DND-41 (cell line): Measurements from ENCODE around the gene EDDM13.

Experiments
- ATAC-seq: fragments of 200-7000 bp; cut with Tn5 transposase; 3 replicates; pipeline ENCODE4 v1.9.1; 2021; ENCODE audit warnings: low read depth; ENCODE audit not compliant: insufficient read depth
- DNase-seq: peaks from one replicate; pipeline ENCODE4 v3.0.0-alpha.2; 2020
- H2AFZ ChIP-seq: 2 replicates; pipeline ENCODE4 v1.6.0; 2012; ENCODE audit warnings: low read depth, low read length
- H3K27ac ChIP-seq: 2 replicates; pipeline ENCODE4 v1.5.1; 2012; ENCODE audit warnings: low read length, inconsistent platforms
- H3K27me3 ChIP-seq: fragments of 200-600 bp; sonication (generic); 2 replicates; pipeline ENCODE4 v1.6.0; 2012; ENCODE audit warnings: low read length, mild to moderate bottlenecking, inconsistent platforms; ENCODE audit not compliant: insufficient read depth, poor library complexity
- H3K36me3 ChIP-seq: 2 replicates; pipeline ENCODE4 v1.5.1; 2012; ENCODE audit warnings: low read length, inconsistent platforms; ENCODE audit not compliant: insufficient read depth
- H3K4me1 ChIP-seq: 2 replicates; pipeline ENCODE4 v1.5.1; 2012; ENCODE audit warnings: mild to moderate bottlenecking, low read length; ENCODE audit not compliant: insufficient read depth
- H3K4me2 ChIP-seq: 2 replicates; pipeline ENCODE4 v1.6.0; 2012; ENCODE audit warnings: mild to moderate bottlenecking, moderate library complexity, low read length, inconsistent platforms; ENCODE audit not compliant: insufficient read depth
- H3K4me3 ChIP-seq, 2 experiments: fragments of 200-600 bp in 1 of 2; shearing (Covaris generic) in 1 of 2; 2 replicates each; pipeline ENCODE4 v1.5.1; 2012 to 2016; ENCODE audit warnings: inconsistent platforms in 2 of 2, low read length in 2 of 2, mild to moderate bottlenecking in 2 of 2, low read depth in 1 of 2, moderate library complexity in 1 of 2
- H3K79me2 ChIP-seq: 2 replicates; pipeline ENCODE4 v1.6.0; 2012; ENCODE audit warnings: low read length, inconsistent platforms; ENCODE audit not compliant: insufficient read depth
- H3K9ac ChIP-seq: 2 replicates; pipeline ENCODE4 v1.6.0; 2012; ENCODE audit warnings: low read depth, mild to moderate bottlenecking, inconsistent platforms, low read length, moderate library complexity
- H3K9me3 ChIP-seq: 2 replicates; pipeline ENCODE4 v1.5.1; 2012; ENCODE audit warnings: low read length, moderate library complexity, mild to moderate bottlenecking, inconsistent platforms; ENCODE audit not compliant: insufficient read depth, severe bottlenecking
- H4K20me1 ChIP-seq: 2 replicates; pipeline ENCODE4 v1.6.0; 2012; ENCODE audit warnings: low read length; ENCODE audit not compliant: insufficient read depth
- EZH2 ChIP-seq: IDR thresholded peaks from 3 replicates; pipeline ENCODE4 v1.6.1; 2012; ENCODE audit warnings: borderline replicate concordance, low read depth, mild to moderate bottlenecking, moderate library complexity, low read length, inconsistent platforms; ENCODE audit not compliant: severe bottlenecking
- TF ChIP-seq, protein P1 (sequence below): IDR thresholded peaks from 2 replicates; pipeline ENCODE4 v1.5.1; 2012; ENCODE audit warnings: borderline replicate concordance, low read length, moderate library complexity, mild to moderate bottlenecking; ENCODE audit not compliant: poor library complexity, severe bottlenecking; ENCODE audit errors: extremely low read depth

Gene EDDM13

DNA sequence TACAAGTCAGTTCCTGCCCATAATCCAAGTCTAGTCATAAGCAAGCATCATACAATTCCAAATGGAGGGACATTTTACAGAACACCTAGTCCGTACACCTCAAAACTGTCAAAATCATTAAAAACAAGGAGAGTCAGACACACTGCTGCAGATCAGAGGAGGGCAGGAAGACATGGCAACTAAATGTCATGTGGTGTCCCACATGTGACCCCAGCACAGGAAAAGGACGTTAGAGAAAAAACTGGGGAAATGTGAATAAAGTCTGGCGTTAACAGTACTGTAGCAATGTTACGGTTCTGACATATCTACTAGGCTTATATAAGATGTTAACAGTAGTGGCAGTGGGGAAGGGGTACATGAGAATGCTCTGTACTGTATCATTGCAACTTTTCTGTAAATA is 39.8 kb downstream of the EDDM13 start:
- no peak overlapping the region for H3K4me3 ChIP-seq
- TF ChIP-seq, protein P1, sequence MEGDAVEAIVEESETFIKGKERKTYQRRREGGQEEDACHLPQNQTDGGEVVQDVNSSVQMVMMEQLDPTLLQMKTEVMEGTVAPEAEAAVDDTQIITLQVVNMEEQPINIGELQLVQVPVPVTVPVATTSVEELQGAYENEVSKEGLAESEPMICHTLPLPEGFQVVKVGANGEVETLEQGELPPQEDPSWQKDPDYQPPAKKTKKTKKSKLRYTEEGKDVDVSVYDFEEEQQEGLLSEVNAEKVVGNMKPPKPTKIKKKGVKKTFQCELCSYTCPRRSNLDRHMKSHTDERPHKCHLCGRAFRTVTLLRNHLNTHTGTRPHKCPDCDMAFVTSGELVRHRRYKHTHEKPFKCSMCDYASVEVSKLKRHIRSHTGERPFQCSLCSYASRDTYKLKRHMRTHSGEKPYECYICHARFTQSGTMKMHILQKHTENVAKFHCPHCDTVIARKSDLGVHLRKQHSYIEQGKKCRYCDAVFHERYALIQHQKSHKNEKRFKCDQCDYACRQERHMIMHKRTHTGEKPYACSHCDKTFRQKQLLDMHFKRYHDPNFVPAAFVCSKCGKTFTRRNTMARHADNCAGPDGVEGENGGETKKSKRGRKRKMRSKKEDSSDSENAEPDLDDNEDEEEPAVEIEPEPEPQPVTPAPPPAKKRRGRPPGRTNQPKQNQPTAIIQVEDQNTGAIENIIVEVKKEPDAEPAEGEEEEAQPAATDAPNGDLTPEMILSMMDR: no peak
- no peak for TF ChIP-seq EZH2
- H3K9ac ChIP-seq: no peak overlapping the region
- H4K20me1 ChIP-seq: no peaks in the 10 kb centered on the region
- H2AFZ ChIP-seq: no peak overlapping the region
- ATAC-seq (no peak), DNase-seq (no peak)
- H3K4me1 ChIP-seq: peaks cover 30% of the 10 kb centered on the region
- H3K27me3 ChIP-seq: no peaks in the 10 kb centered on the region
- H3K9me3 ChIP-seq: no peaks in the 10 kb centered on the region
- no peak overlapping the region for H3K27ac ChIP-seq
- H3K4me2 ChIP-seq: no peak overlapping the region
- peaks cover 14% of the 10 kb centered on the region for H3K36me3 ChIP-seq
- peaks cover 8% of the 10 kb centered on the region; the same call in 1 of the 2 replicates for H3K79me2 ChIP-seq

DNA sequence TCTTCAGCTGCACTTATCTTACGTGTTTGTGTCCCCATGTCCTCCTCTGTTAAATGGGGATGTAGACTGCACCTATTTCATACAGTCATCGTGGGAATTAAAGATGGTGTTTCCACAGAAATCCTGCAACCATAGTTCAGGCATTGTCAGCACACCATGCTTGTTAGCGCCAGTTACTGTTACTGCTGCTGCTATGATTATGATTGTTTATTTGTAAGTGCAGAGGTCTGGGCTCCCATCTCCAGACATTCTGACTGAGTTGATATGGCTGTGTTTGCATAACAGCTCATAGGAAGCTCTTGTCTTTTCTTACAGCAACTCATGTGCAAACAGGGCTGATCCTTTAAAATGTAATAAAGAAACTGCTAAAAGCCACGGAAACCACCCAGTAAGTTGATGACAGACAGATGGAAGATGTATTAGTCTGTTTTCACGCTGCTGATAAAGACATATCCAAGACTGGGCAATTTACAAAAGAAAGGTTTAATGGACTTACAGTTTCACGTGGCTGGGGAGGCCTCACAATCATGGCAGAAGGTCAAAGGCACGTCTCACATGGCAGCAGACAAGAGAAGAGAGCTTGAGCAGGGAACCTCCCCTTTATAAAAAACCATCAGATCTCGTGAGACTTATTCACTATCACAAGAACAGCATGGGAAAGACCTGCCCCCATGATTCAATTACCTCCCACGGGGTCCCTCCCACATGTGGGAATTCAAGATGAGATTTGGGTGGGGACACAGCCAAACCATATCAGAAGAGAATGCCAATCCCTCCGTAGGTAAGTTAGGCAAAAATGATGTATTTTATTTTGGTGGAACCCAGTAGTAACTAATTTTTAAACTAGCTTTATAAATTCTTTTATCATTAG is 40.5 kb downstream of the EDDM13 start:
- Histone ChIP-seq H3K4me2 (peak overlapping the region; percentile 94), H3K27me3 (no peaks in the 10 kb centered on the region), H3K4me1 (peaks cover 30% of the 10 kb centered on the region), H3K4me3 (peak overlapping the region in 1 of 2 experiments; percentile 31; a peak in 1 of 4 replicates), H3K36me3 (peaks cover 14% of the 10 kb centered on the region), H3K27ac (no peak overlapping the region), H4K20me1 (no peaks in the 10 kb centered on the region), H3K9ac (no peak overlapping the region), H3K9me3 (no peaks in the 10 kb centered on the region), H2AFZ (no peak overlapping the region), H3K79me2 (peaks cover 8% of the 10 kb centered on the region; the same call in 1 of the 2 replicates)
- TF ChIP-seq, protein P1: no peak
- TF ChIP-seq EZH2: no peak
- ATAC-seq (no peak), DNase-seq (no peak)

DNA sequence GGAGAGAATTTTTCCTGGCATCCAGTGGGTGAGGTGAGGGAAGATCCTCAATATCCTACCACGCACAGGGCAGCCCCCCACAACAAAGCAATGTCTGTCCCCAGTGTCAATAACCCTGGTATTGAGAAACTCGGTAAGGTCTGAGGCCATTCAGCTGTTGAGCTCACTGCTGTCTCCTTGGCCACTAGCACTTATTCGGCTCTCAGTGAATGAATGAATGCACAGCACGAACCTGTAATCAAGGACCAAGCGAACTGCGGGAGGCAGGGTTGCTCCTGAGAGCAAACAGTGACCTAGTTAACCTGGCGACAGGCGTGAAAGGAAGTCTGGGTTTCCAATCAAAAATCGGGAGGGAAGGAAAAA is 41.5 kb downstream of the EDDM13 start:
- peaks cover 12% of the 10 kb centered on the region for H3K36me3 ChIP-seq
- no peaks in the 10 kb centered on the region for H3K27me3 ChIP-seq
- H3K4me1 ChIP-seq: peaks cover 30% of the 10 kb centered on the region
- H2AFZ ChIP-seq: peak overlapping the region; percentile 96
- peak overlapping the region; percentile 99 for H3K27ac ChIP-seq
- H3K9me3 ChIP-seq: no peaks in the 10 kb centered on the region
- H3K4me3 ChIP-seq: peak overlapping the region; percentile 49 to 86
- peak overlapping the region; percentile 64 for H3K9ac ChIP-seq
- DNase-seq (no peak), ATAC-seq (no peak)
- TF ChIP-seq, protein P1: no peak
- no peak for TF ChIP-seq EZH2
- peaks cover 8% of the 10 kb centered on the region; the same call in 1 of the 2 replicates for H3K79me2 ChIP-seq
- H4K20me1 ChIP-seq: no peaks in the 10 kb centered on the region
- H3K4me2 ChIP-seq: peak overlapping the region; percentile 94
